ENCODE measurements around the gene TPCN2. TPM values are rescaled to one million over a fixed set of nuclear protein-coding genes. Genes with fewer than 3 reads are reported as not detected.
A peak's percentile ranks its signal among the peaks of the same experiment; 100 is the strongest.

The TPCN2 gene
- total and polyA plus RNA-seq, 5 experiments from 2014 or later = 3.8 to 27.2 (median 6.3) TPM

DNA sequence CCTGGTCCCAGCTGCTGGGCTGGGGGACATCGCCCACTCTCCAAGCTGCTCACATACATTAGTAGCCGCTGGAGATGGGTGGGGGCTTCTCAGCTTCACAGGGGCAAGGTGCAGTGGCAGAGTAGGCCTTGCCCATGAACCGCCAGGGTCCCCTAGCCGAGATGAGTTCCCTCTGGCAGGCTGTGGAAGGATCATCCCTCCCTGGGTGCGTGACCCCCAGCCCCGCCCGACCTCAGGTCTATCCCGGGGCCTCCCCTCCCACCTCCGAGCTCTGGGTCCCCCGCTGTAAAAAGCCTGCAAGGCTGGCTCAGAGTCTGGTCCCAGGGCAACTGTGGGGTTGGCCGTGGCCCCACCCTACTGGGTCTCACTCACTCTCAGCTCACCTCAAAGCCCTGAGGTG, 15.3 kb upstream of the TPCN2 start:
- H3K36me3 Mint-ChIP-seq = no peaks in the 10 kb centered on the region
- ATAC-seq (no peak), DNase-seq (no peak)
- no peak overlapping the region for H3K27ac Mint-ChIP-seq
- H3K4me3 Mint-ChIP-seq = no peak overlapping the region
- H3K4me1 Mint-ChIP-seq = peaks cover 0 to 1% (median 0%) of the 10 kb centered on the region in 4 donors
- H3K9me3 Mint-ChIP-seq = no peaks in the 10 kb centered on the region
- peaks cover 1 to 16% (median 7%) of the 10 kb centered on the region in 5 donors for H3K27me3 Mint-ChIP-seq
- POLR2A ChIA-PET = no interaction called here

DNA sequence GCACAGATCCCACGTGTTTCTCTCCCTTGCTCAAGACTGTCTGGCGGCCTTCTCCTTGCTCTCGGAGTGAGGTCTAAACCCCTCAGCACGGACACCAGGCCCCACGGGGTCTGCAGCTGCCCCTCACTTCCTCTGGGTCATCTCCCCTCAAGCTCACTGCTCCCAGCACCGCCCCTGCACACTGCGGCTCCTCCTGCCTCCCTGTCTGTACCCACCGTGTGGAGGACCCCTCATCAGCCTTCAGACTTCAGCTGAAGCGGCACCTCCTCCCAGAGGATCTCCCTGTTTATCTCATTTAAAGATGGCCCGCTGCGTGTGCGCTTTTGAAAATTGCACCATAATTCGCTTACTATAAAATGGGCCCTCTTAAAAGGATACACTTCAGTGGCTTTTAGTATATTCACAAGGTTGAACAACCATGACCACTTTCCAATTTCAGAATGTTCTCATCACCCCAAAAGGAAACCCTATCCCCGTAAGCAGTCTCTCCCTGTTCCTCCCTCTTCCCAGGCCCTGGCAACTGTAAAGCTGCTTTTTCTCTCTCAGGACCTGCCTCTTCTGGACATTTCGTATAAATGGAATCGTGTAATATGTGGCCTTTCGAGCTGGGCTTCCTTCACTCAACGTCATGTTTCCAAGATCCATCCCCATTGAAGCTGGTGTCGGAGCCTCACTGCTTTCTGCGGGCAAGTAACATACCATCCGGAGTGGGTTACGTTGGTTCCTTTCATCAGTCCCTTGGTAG, 14.4 kb upstream of the TPCN2 start:
- DNase-seq (no peak), ATAC-seq (no peak)
- Mint-ChIP-seq H3K27me3 (peaks cover 1 to 16% (median 7%) of the 10 kb centered on the region in 5 donors), H3K27ac (no peak overlapping the region), H3K36me3 (no peaks in the 10 kb centered on the region), H3K4me3 (no peak overlapping the region), H3K4me1 (peaks cover 0 to 1% (median 0%) of the 10 kb centered on the region in 4 donors), H3K9me3 (no peaks in the 10 kb centered on the region)
- POLR2A ChIA-PET = no interaction called here

DNA sequence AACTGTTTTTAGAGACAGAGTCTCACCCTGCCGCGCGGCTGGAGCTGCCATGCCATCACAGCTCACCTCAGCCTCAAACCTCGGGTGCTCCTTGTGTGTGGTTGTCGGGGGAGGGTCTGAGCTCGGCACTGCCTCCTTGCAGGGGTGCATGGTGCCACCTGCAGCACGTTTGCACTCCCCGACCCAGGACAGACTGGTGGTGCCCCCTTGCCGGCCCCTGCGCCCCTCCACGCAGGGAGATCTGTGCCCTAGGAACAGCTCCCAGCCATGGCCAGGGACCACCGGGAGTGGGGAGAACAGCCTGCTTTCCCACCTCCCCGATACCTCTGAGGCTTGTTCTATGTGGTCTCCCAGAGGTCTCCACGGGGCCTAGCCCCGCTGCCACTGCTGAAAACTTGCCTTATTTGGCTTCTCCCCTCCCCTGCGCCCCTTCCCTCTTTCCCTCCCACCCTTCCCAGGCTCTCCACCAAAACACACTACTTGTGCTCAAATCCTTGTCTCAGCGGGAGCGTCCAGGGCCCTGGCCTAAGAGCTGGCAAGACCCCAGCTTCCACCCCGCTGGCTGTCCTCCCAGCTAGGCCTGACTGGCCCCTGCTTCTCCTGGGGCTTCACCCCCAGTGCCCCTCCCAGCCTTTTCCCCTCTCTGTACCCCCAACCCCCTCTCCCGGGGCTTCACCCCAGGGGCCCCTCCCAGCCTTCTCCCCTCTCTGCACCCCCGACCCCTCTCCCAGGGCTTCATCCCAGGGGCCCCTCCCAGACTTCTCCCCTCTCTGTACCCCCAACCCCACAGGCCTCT, 13.4 kb upstream of the TPCN2 start:
- Mint-ChIP-seq H3K4me3 (no peak overlapping the region), H3K27ac (no peak overlapping the region), H3K27me3 (peaks cover 1 to 16% (median 7%) of the 10 kb centered on the region in 5 donors), H3K9me3 (no peaks in the 10 kb centered on the region), H3K4me1 (peaks cover 0 to under 1% (median 0%) of the 10 kb centered on the region in 4 donors), H3K36me3 (no peaks in the 10 kb centered on the region)
- POLR2A ChIA-PET = no interaction called here
- no peak for DNase-seq
- ATAC-seq = no peak

DNA sequence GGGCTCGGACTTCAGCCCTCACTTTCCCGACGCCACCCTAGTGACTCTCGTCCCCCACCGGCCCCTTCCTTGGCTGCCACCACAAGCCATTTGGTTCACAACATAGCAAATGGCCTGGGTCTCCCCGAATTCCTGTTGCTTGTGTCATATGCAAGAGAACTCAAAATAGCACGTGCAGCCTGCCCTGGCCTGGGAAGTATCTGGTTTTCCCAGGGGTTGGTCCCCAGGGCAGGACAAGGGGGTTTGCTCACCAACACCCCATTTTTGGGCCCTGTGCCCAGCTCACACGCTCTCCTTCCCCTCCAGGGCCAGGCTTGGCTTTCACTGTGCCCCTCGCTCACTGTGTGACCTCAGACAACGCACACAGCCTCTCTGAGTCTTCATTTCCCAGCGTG, 12.8 kb upstream of the TPCN2 start:
- H3K27me3 Mint-ChIP-seq = peaks cover 1 to 16% (median 7%) of the 10 kb centered on the region in 5 donors
- peak overlapping the region in 1 of 10 donors; percentile 49 for H3K27ac Mint-ChIP-seq
- no peak overlapping the region for H3K4me3 Mint-ChIP-seq
- DNase-seq (no peak), ATAC-seq (no peak)
- no peaks in the 10 kb centered on the region for H3K9me3 Mint-ChIP-seq
- H3K36me3 Mint-ChIP-seq = no peaks in the 10 kb centered on the region
- no peaks in the 10 kb centered on the region for H3K4me1 Mint-ChIP-seq
- POLR2A ChIA-PET = no interaction called here

DNA sequence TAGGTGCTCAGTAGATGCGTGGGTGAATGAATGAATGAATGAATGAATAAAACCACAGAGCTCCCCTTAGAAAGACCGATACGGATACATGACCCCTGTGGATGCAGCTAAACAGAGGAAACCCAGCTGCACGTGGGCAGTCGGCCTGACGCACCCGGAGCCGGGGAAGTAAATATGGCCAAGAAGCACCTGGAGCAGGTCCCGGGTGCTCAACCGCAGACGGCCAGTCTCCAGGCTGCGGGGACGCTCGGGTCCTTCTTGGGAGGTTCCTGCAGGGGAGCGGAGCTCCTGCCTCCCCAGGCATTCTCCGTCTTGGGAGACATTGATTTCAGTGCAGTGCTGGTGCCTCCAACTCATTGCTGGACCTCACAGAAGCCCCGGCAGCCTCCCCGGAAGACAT, 11.7 kb upstream of the TPCN2 start:
- no peaks in the 10 kb centered on the region for H3K4me1 Mint-ChIP-seq
- DNase-seq = no peak

DNA sequence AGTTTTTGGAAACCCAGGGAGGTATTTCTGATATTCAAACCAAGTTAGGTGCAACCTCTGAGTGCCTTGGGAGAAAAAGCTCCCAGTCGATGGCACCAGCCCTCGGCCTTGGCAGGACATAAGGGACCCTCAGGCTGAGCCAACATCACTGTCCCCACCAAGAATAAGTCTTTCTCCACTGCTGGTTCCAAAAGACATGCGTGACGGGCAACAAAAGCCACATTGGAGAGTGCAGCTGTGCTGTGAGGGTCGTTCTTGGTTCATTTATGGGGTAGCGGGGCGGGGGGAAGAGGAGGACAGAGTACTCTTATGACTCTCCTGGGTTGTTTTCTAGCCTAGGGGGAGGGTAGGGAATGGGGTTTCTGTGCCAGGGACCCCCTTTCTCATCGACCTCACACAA, 11.2 kb upstream of the TPCN2 start:
- no peak for ATAC-seq

More for the DNA sequence above, 11.7 kb upstream of the TPCN2 start:
- H3K27me3 Mint-ChIP-seq = peaks cover 1 to 16% (median 7%) of the 10 kb centered on the region in 5 donors
- no peak overlapping the region for H3K27ac Mint-ChIP-seq
- no peaks in the 10 kb centered on the region for H3K36me3 Mint-ChIP-seq
- no peaks in the 10 kb centered on the region for H3K9me3 Mint-ChIP-seq
- no peak overlapping the region for H3K4me3 Mint-ChIP-seq
- POLR2A ChIA-PET = no interaction called here
- no peak for ATAC-seq

DNA sequence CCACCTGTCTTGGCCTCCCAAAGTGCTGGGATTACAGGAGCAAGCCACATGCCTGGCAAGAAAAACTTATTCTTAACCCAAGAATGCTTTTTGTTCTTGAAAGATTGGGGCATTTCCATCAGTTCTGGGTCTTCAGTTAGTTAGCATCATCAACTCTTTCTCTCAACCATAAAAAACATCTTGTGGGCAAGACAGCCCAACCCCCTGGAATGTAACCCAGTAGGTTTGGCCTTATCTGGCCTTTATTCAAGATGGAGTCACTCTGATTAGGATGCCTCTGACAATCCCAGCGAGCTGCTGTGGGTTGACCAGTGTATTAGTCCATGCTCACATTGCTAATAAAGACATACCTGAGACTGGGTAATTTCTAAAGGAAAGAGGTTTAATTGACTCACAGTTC, 9.2 kb upstream of the TPCN2 start:
- H3K4me3 Mint-ChIP-seq = no peak overlapping the region
- peaks cover 1 to 16% (median 2%) of the 10 kb centered on the region in 5 donors for H3K27me3 Mint-ChIP-seq
- no peaks in the 10 kb centered on the region for H3K36me3 Mint-ChIP-seq
- peaks cover 0 to 2% (median 0%) of the 10 kb centered on the region in 4 donors for H3K4me1 Mint-ChIP-seq
- no peaks in the 10 kb centered on the region for H3K9me3 Mint-ChIP-seq
- ATAC-seq (no peak), DNase-seq (no peak)
- peak overlapping the region in 2 of 10 donors; percentile 51 to 66 for H3K27ac Mint-ChIP-seq
- POLR2A ChIA-PET = no interaction called here

More for the DNA sequence above, 11.2 kb upstream of the TPCN2 start:
- Mint-ChIP-seq H3K27ac (no peak overlapping the region), H3K27me3 (peaks cover 1 to 17% (median 7%) of the 10 kb centered on the region in 5 donors), H3K9me3 (no peaks in the 10 kb centered on the region), H3K36me3 (no peaks in the 10 kb centered on the region), H3K4me1 (no peaks in the 10 kb centered on the region), H3K4me3 (no peak overlapping the region)
- DNase-seq = no peak
- POLR2A ChIA-PET = no interaction called here

DNA sequence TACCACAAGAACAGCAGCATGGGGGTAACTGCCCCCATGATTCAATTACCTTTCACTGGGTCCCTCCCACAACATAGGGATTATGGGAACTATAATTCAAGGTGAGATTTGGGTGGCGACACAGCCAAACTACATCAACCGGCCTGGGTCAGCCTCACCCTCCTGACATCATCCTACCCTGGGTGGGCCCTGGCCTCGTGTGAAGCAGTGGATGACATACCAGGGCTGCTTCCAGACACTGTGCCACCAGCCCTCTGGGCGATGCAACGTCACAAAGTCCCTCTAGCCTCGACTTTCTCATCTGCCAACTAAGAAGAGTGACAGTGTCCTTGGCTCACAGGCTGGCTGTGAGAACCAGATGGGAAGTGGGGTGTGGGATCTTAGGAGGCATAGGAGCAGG, 8.7 kb upstream of the TPCN2 start:
- POLR2A ChIA-PET = no interaction called here
- no peaks in the 10 kb centered on the region for H3K9me3 Mint-ChIP-seq
- no peak overlapping the region for H3K4me3 Mint-ChIP-seq
- H3K4me1 Mint-ChIP-seq = peaks cover 0 to 2% (median under 1%) of the 10 kb centered on the region in 4 donors
- no peak overlapping the region for H3K27ac Mint-ChIP-seq
- H3K36me3 Mint-ChIP-seq = no peaks in the 10 kb centered on the region
- no peak for ATAC-seq
- peaks cover 0 to 16% (median 3%) of the 10 kb centered on the region in 5 donors for H3K27me3 Mint-ChIP-seq
- no peak for DNase-seq

DNA sequence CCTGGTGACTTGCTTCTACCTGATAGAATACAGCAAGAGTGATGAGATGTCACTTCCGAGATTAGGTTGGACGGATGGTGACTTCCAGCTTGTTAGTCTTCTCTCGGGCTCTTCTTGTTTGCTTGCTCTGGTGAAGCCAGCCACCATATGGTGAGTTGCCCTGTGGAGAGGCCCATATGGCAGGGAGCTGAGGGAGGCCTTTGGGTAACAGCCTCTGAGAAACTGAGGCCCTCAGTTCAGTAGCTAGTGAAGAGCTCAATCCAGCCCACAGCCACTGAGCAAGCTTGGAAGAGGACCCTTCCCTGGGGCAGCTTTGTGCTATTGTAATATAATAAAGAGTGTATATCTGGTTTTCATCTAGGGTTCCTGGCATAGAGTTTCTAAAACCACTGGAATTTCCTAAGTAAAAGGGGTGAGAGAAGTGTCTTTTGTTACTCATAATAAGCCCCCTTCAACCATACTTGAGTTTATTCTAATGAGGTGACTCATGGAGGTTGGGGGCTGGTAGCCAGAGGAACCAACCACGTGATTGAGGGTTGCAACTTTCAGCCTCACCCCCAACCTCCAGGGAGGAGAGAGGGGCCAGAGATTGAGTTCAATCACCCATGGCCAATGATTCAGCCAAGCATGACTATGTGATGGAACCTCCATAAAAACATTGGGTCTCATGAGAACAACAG, 8.0 kb upstream of the TPCN2 start:
- ATAC-seq (no peak), DNase-seq (no peak)
- Mint-ChIP-seq H3K9me3 (no peaks in the 10 kb centered on the region), H3K4me3 (no peak overlapping the region), H3K36me3 (no peaks in the 10 kb centered on the region), H3K27ac (no peak overlapping the region), H3K4me1 (peaks cover 0 to 2% (median under 1%) of the 10 kb centered on the region in 4 donors), H3K27me3 (peaks cover 0 to 16% (median 4%) of the 10 kb centered on the region in 5 donors)
- POLR2A ChIA-PET = no interaction called here

DNA sequence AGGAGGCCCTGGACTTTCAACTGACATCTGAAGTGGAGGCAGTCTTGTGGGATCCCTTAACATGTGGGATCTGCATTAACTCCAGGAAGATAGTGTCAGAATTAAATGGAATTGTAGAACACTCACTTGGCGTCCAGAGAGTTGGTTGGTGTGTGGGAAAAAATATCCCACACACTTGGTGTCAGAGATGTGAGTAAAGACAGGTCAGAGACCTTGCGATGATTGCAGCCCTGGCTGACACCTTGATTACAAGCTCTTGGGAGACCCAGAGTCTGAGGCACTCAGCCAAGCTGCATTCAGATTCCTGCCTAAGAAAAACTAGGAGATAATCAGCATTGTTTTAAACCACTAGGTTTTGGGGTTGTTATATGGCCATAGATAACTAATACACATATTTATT, 7.2 kb upstream of the TPCN2 start:
- no peak overlapping the region for H3K4me3 Mint-ChIP-seq
- ATAC-seq = no peak
- H3K9me3 Mint-ChIP-seq = no peaks in the 10 kb centered on the region

DNA sequence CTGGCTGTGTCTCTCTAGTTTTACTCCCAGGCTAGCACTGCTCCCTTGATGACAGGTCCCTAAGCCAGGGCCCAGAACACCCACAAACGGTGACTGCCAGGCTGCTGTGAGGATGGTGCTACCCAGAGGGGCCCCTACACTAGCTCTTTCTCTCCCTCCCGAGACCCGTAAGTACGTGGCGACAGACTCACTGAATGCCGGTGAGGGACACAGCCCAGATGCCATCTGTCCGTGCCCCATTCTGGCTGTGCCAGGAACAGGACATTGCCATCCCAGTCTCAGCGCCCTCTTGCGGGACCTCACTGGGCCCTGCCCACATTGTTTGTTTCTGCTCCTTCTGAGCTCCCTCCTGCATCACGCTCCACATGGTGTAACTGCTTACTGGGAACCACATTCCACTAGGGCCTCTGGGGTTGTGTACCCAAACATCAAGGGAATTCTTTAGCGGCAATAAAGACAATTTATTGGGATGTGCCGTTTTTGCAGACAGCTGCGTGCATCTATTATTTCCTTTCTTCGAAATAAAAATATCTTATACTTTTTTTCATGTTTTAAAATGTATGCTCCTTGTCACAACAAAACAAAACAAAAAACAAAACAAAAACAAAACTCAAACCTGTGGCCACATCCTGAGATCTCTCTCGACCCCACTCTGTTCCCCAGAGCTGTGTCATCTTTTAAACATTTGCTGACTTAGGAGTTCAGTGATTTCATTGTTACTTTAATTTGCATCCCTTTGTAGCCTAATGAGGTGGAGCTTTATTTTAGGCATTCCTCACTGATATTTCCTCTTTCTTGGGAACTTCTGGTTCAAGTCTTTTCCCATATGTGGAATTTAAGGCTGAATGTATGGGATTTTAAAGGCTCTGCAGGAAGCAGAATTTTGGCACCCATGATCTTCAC, 4.4 kb upstream of the TPCN2 start:
- H3K27me3 Mint-ChIP-seq = peaks cover 0 to 4% (median 1%) of the 10 kb centered on the region in 5 donors
- no peak overlapping the region for H3K27ac Mint-ChIP-seq
- POLR2A ChIA-PET = no interaction called here
- no peak for DNase-seq
- peaks cover 0 to 11% (median 11%) of the 10 kb centered on the region in 4 donors for H3K4me1 Mint-ChIP-seq
- H3K4me3 Mint-ChIP-seq = no peak overlapping the region
- H3K9me3 Mint-ChIP-seq = no peaks in the 10 kb centered on the region
- no peaks in the 10 kb centered on the region for H3K36me3 Mint-ChIP-seq
- no peak for ATAC-seq

More for the DNA sequence above, 7.2 kb upstream of the TPCN2 start:
- H3K27me3 Mint-ChIP-seq = peaks cover 0 to 9% (median 1%) of the 10 kb centered on the region in 5 donors
- peaks cover 0 to 2% (median under 1%) of the 10 kb centered on the region in 4 donors for H3K4me1 Mint-ChIP-seq
- H3K27ac Mint-ChIP-seq = no peak overlapping the region
- POLR2A ChIA-PET = no interaction called here
- DNase-seq = no peak
- H3K36me3 Mint-ChIP-seq = no peaks in the 10 kb centered on the region

Data from naive thymus-derived CD8-positive, alpha-beta T cell (primary cell).